DMS153 treated with DMSO at 0.1 percent for 48 hours (cell line): ENCODE results near the gene CEP44.

ENCODE experiments used
- DNase-seq: peaks from one replicate; lab custom pipeline; 2025; ENCODE audit not compliant: unreplicated experiment; lab: John Stamatoyannopoulos, UW

The CEP44 gene

GRCh38 chr4:174380699-174381439 is 97.2 kb downstream of the CEP44 start:
- no peak for DNase-seq

GRCh38 chr4:174381440-174381800 is 97.7 kb downstream of the CEP44 start:
- no peak for DNase-seq
